T-helper 9 cell (primary cell): ENCODE results near the gene SNRPA1.

ENCODE experiments used
- DNase-seq: peaks from one replicate; pipeline ENCODE4 v3.0.0-alpha.2; 2020

Gene SNRPA1

DNA sequence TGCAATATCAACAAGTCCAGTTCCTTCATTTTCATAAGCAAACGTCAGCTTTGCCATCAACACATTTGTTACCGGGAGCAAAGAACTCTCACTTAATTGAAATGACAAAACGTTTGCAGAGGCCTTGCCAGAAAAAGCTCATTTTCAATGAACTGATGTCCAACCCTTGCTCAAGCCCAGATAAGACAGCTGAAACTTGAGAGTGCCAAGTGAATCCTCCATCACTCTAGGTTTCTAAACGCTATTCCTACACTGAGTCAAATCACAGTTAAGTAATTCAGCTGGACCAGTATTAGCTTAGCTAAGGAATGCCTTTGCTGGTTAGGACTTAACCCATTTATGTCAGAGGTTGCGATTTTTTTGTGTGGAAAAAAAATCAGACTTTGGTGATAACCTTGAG lies 54.7 kb downstream of the SNRPA1 start:
- DNase-seq: no peak

DNA sequence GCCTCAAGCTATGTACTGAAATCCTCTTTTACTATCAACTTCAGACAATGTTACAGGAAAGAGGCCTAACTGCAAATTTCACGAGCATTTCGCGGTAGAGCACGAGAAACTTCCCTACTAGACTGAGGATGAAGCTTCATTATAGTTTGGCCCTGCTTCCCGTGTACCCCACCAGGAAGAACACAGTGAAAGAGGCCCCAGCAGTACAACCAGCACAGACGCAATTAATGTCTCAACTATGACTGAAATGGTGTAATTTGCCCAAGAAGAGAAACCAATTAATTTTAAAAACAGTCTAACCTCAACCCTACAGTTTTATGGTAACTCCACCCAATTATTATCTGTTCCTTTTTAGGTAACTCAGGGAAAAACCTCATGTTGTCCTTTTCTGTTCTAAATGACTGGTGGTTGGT lies 55.3 kb downstream of the SNRPA1 start:
- DNase-seq: no peak

DNA sequence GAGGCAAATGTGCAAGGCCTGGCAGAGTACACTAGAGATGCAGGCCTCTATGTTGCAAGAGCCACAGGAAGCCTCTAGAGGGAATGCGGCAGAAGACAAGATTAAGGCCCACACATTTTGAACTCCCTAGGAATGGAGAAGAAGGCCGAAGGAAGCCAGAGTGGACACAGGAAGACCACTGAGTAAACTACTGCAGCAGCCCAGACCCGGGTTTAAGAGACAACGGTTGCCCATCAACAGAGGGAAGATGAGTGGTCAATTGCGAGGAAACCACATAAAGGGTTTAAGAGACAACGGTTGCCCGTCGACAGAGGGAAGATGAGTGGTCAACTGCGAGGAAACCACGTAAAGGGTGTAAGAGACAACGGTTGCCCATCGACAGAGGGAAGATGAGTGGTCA lies 57.8 kb downstream of the SNRPA1 start:
- DNase-seq: no peak

DNA sequence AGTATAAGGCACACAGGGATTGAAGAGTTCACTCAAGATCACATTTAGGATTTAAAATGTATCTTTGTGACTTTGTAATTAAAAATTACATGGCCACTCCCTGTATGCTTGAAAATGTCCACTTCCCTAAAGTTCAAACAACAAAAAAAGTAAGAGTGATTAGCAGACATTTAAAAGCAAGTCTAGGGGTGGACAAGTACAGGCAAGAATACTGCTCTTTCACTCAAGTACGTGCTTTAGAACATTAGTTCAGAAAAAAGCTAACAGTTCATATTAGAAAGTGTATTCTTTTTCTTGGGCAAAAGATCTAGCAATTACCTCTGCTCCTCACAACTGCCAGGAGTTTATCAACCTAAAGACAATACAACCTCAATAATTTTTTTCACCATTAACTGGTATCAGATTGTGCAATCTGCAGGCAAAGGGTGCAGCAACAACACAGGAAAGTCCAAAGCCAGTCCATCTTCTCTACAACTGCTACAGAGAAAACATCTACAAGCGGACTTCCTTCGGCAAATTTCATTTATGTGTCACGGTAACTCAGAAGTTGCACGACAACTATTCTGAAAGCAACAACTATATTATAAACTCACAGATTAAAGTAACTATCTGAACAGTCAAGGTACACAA lies 61.3 kb downstream of the SNRPA1 start:
- no peak for DNase-seq

DNA sequence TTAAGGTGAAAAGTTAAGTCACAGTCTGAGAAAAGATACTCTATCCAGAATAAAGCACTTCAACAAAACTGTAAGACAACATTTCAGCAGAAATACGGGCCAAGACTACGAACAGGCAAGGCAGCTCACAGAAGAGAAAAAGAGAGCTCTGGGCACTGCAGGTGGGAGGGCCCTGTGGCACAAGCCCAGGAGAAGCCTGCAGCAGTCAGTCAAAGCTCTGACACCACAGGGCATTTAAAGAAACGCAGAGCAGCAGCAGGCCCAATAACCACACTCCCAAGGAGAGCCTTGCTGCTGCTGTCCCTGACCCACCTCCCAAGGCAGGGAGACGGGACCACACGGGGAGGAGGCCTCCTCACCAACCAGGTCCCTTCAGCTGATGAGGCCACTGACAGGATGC lies 62.4 kb downstream of the SNRPA1 start:
- no peak for DNase-seq
